Osteoblast (primary cell): Measurements from ENCODE around the gene LRRC25. TPM values are rescaled to one million over a fixed set of nuclear protein-coding genes. Genes with fewer than 3 reads are reported as not detected.
A peak's percentile ranks its signal among the peaks of the same experiment; 100 is the strongest.

Source experiments
- DNase-seq: peaks from one replicate; pipeline ENCODE4 v3.0.0; 2011; ENCODE audit warnings: low spot score, mixed read lengths; ENCODE audit not compliant: insufficient read length; ENCODE audit errors: missing footprints
- H2AFZ ChIP-seq: 2 replicates; pipeline ENCODE4 v1.6.0; 2011; ENCODE audit warnings: mild to moderate bottlenecking, low read length
- H3K27ac ChIP-seq: 2 replicates; pipeline ENCODE4 v1.5.1; 2011; ENCODE audit warnings: mild to moderate bottlenecking, low read depth, low read length, moderate library complexity
- H3K27me3 ChIP-seq: 2 replicates; pipeline ENCODE4 v1.6.0; 2012; ENCODE audit warnings: mild to moderate bottlenecking, control low read depth, inconsistent platforms, low read length, moderate library complexity; ENCODE audit not compliant: insufficient read depth
- H3K36me3 ChIP-seq: 2 replicates; pipeline ENCODE4 v1.5.1; 2011; ENCODE audit warnings: mild to moderate bottlenecking, low read length, control low read depth, moderate library complexity; ENCODE audit not compliant: insufficient read depth
- H3K4me1 ChIP-seq: 2 replicates; pipeline ENCODE4 v1.5.1; 2011; ENCODE audit warnings: mild to moderate bottlenecking, low read length, control low read depth, moderate library complexity; ENCODE audit not compliant: insufficient read depth
- H3K4me2 ChIP-seq: 2 replicates; pipeline ENCODE4 v1.6.0; 2011; ENCODE audit warnings: mild to moderate bottlenecking, low read length; ENCODE audit not compliant: insufficient read depth
- H3K4me3 ChIP-seq: fragments of 200-600 bp; sonication (generic); 3 replicates; pipeline ENCODE4 v1.5.1; 2012; ENCODE audit warnings: mild to moderate bottlenecking, low read length, inconsistent platforms; ENCODE audit not compliant: insufficient read depth
- H3K79me2 ChIP-seq: 2 replicates; pipeline ENCODE4 v1.6.0; 2012; ENCODE audit warnings: mild to moderate bottlenecking, low read length, control low read depth, inconsistent platforms; ENCODE audit not compliant: insufficient read depth
- H3K9me3 ChIP-seq: 2 replicates; pipeline ENCODE4 v1.5.1; 2011; ENCODE audit warnings: low read depth, low read length, control low read depth
- H4K20me1 ChIP-seq: 2 replicates; pipeline ENCODE4 v1.6.0; 2012; ENCODE audit warnings: mild to moderate bottlenecking, low read length, control low read depth; ENCODE audit not compliant: insufficient read depth
- CTCF ChIP-seq: IDR thresholded peaks from 2 replicates; pipeline ENCODE4 v1.5.1; 2011; ENCODE audit warnings: mild to moderate bottlenecking, low read depth, low read length, moderate library complexity; ENCODE audit errors: extremely low read depth
- small RNA-seq: library from RNA; depleted of rRNA; stranded (forward); fragments of <200 nt; gene quantifications from one replicate; pipeline ENCODE3, GENCODE V24; 2012
- total RNA-seq: library from RNA; depleted of rRNA; stranded (reverse); fragments of >200 nt; gene quantifications from 2 replicates; pipeline ENCODE4 v1.2.3, GENCODE V29; 2012

Gene LRRC25
- total RNA-seq, 1 donor: 1.1 TPM

- peaks cover 5% of the 10 kb centered on the region for H3K4me1 ChIP-seq
- no peaks in the 10 kb centered on the region for H3K27me3 ChIP-seq
- DNase-seq: peak; percentile 25
- H3K27ac ChIP-seq: no peak overlapping the region
- H4K20me1 ChIP-seq: peaks cover 4% of the 10 kb centered on the region
- H3K79me2 ChIP-seq: peaks cover 3% of the 10 kb centered on the region
- H3K4me3 ChIP-seq: no peak overlapping the region
- H3K9me3 ChIP-seq: no peaks in the 10 kb centered on the region
- no peak overlapping the region for H3K4me2 ChIP-seq
- H3K36me3 ChIP-seq: no peaks in the 10 kb centered on the region
- H2AFZ ChIP-seq: no peak overlapping the region
- no peak for TF ChIP-seq CTCF
Observed at GRCh38 chr19:18342090-18342632, 55.3 kb downstream of the LRRC25 start.

Small RNAs within 50 kb of the gene (small RNA-seq; reads per million reads assigned to genes)
- gene MIR3189: 0.67 reads per million

Other genes with a start within 250 kb of the LRRC25 start
- 25.7 and 28.0 TPM in 2 replicates for gene PIK3R2, start 244.5 kb downstream of the LRRC25 start, total RNA-seq
- 110 and 126 TPM in 2 replicates for gene IFI30, start 223.8 kb downstream of the LRRC25 start, total RNA-seq
- gene MPV17L2, start 204.4 kb downstream of the LRRC25 start, total RNA-seq: 8.3 and 9.4 TPM in 2 replicates
- gene RAB3A, start 193.6 kb downstream of the LRRC25 start, total RNA-seq: 0.72 and 1.8 TPM in 2 replicates
- under 0.01 TPM in 1 of 2 replicates, not detected in the other for gene PDE4C, start 171.2 kb downstream of the LRRC25 start, total RNA-seq
- gene IQCN, start 123.2 kb downstream of the LRRC25 start, total RNA-seq: 2.5 and 3.5 TPM in 2 replicates
- 170 and 172 TPM in 2 replicates for gene JUND, start 116.0 kb downstream of the LRRC25 start, total RNA-seq
- 74.3 and 74.6 TPM in 2 replicates for gene LSM4, start 74.5 kb downstream of the LRRC25 start, total RNA-seq
- 31.1 and 56.3 TPM in 2 replicates for gene PGPEP1, start 57.0 kb downstream of the LRRC25 start, total RNA-seq
- gene GDF15, start 11.5 kb downstream of the LRRC25 start, total RNA-seq: 61.6 and 74.2 TPM in 2 replicates
- gene SSBP4, start 21.8 kb upstream of the LRRC25 start, total RNA-seq: 77.8 and 90.8 TPM in 2 replicates
- gene ISYNA1, start 40.5 kb upstream of the LRRC25 start, total RNA-seq: 7.7 and 8.0 TPM in 2 replicates
- gene ELL, start 124.4 kb upstream of the LRRC25 start, total RNA-seq: 17.1 and 18.5 TPM in 2 replicates
- 253 and 288 TPM in 2 replicates for gene FKBP8, start 146.0 kb upstream of the LRRC25 start, total RNA-seq
- 92.8 and 104 TPM in 2 replicates for gene KXD1, start 160.2 kb upstream of the LRRC25 start, total RNA-seq
- 554 and 556 TPM in 2 replicates for gene UBA52, start 174.2 kb upstream of the LRRC25 start, total RNA-seq
- 27.7 and 29.7 TPM in 2 replicates for gene REX1BD, start 191.2 kb upstream of the LRRC25 start, total RNA-seq
- 6.9 and 15.9 TPM in 2 replicates for gene CRLF1, start 209.2 kb upstream of the LRRC25 start, total RNA-seq
- 0.36 and 2.1 TPM in 2 replicates for gene TMEM59L, start 215.2 kb upstream of the LRRC25 start, total RNA-seq
- 5.1 and 5.3 TPM in 2 replicates for gene KLHL26, start 239.4 kb upstream of the LRRC25 start, total RNA-seq